H1 (cell line): ENCODE measurements around the gene DYDC2. TPM values are rescaled to one million over a fixed set of nuclear protein-coding genes. Genes with fewer than 3 reads are reported as not detected.

Experiments
- NRF1 ChIP-seq: IDR thresholded peaks from 2 replicates; pipeline ENCODE4 v1.6.1; 2011; ENCODE audit warnings: mild to moderate bottlenecking, low read depth, low read length, improper control_type of control experiment
- SUZ12 ChIP-seq: fragments of 200-600 bp; sonication (generic); IDR thresholded peaks from 2 replicates; pipeline ENCODE4 v1.6.1; 2012; ENCODE audit warnings: mild to moderate bottlenecking, inconsistent platforms, low read length, moderate library complexity, mixed read lengths
- TBP ChIP-seq: IDR thresholded peaks from 2 replicates; pipeline ENCODE4 v1.6.1; 2011; ENCODE audit warnings: low read depth, low read length, improper control_type of control experiment
- polyA plus RNA-seq, 7 experiments: library from polyadenylated mRNA; depleted of rRNA in 3 of 7; stranded (reverse) in 5 of 7; unstranded in 2 of 7; fragments of >200 nt in 5 of 7; fragments of 200-250 nt in 2 of 7; gene quantifications; 1 replicate in 5 of 7; 2 replicates in 1 of 7; 4 replicates in 1 of 7; pipeline versions ENCODE4 v1.2.1 to v1.2.3, GENCODE V29; 2011 to 2013; ENCODE audit warnings: missing spikeins in 2 of 7, mixed read lengths in 2 of 7
- total RNA-seq: library from RNA; stranded (reverse); fragmentation: NEBNext Ultra II Directional; extraction: Animal tissue kit (Norgen Biotek cat#: 25700); gene quantifications from 2 replicates; pipeline ENCODE4 v1.2.1, GENCODE V29; 2021

Gene DYDC2
- total and polyA plus RNA-seq, 2 of the 8 experiments (the other 6 are each of a cell fraction or from before 2014, with no cell fraction given): 1.5 to 5.2 TPM

DNA sequence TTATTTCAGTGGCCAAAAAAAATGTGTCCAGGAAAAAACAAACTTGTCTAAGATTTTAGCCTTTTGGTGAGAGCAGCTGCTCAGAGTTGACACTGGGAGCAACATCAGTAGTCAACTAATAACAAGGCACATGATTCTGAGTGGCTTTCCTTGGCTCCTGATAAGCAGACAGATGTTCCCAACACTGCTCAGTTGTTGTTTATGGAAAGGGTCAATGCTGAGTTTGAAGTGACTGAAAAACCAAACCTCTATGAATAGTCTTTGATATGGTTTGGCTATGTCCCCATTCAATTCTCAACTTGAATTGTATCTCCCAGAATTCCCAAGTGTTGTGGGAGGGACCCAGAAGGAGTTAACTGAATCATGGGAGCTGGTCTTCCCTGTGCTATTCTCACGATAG is 12.3 kb upstream of the DYDC2 start (continued):
- no peak for TF ChIP-seq SUZ12
- no peak for TF ChIP-seq TBP
- no peak for TF ChIP-seq NRF1
